ENCODE results near the gene SPINDOC. TPM values are rescaled to one million over a fixed set of nuclear protein-coding genes. Genes with fewer than 3 reads are reported as not detected.
"Not testable (repeated sequence)": the region's sequence is repeated elsewhere in the genome, so short reads cannot be mapped to it uniquely, and the experiment has no call there.

Gene SPINDOC
- total RNA-seq, 1 donor from 2014 or later, result 60.1 TPM

GRCh38 chr11:63800921-63801320 lies 12.3 kb upstream of the SPINDOC start:
- H3K4me1 Mint-ChIP-seq, result peaks cover 7% of the 10 kb centered on the region
- H3K4me3 Mint-ChIP-seq, result no peak overlapping the region
- H3K27ac Mint-ChIP-seq, result no peak overlapping the region
- H3K27me3 Mint-ChIP-seq (ENCODE audit: low read depth), result no peaks in the 10 kb centered on the region
- no peak for DNase-seq (ENCODE audit: low spot score in 2 of 2, unreplicated experiment in 2 of 2)
- H3K36me3 Mint-ChIP-seq, result no peaks in the 10 kb centered on the region
- H3K9me3 Mint-ChIP-seq, result peaks cover 6% of the 10 kb centered on the region
- TF ChIP-seq, protein P1, sequence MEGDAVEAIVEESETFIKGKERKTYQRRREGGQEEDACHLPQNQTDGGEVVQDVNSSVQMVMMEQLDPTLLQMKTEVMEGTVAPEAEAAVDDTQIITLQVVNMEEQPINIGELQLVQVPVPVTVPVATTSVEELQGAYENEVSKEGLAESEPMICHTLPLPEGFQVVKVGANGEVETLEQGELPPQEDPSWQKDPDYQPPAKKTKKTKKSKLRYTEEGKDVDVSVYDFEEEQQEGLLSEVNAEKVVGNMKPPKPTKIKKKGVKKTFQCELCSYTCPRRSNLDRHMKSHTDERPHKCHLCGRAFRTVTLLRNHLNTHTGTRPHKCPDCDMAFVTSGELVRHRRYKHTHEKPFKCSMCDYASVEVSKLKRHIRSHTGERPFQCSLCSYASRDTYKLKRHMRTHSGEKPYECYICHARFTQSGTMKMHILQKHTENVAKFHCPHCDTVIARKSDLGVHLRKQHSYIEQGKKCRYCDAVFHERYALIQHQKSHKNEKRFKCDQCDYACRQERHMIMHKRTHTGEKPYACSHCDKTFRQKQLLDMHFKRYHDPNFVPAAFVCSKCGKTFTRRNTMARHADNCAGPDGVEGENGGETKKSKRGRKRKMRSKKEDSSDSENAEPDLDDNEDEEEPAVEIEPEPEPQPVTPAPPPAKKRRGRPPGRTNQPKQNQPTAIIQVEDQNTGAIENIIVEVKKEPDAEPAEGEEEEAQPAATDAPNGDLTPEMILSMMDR (IDR thresholded peaks at IDR 0.05; ENCODE audit: unreplicated experiment), result no peak

DNA sequence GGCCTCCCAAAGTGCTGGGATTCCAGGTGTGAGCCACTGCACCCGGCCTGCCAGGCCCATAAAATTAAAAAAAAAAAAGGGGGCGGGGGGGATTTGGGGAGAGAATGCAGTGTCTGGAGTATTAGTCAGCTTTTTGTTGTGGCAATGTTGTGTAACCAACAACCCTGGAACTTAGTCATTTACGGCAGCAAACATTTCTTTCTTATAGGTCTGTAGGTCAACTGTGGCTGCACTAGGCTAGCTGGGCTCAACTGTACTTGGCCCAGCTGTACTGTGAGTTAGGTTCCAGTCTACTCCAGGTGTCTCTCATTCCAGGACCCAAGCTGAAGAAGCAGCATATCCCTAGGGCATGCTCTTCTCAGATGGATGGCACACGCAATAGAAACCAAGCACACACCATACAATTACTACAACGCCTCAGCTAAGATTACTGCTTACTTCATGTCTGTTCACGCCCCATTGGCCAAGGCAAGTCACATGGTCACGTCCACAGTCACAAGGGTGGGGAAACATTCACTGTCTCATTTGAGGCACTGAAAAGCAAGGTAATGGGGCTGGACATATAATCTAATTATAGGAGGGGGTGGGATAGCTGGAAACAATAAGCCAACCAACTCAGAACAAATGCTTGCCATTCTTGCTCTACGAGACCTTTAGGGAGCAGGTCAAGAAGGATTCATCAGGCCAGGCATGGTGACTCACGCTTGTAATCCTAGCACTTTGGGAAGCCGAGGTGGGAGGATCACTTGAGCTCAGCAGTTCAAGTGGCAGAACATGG lies 10.4 kb upstream of the SPINDOC start:
- TF ChIP-seq, protein P1 (IDR thresholded peaks at IDR 0.05; ENCODE audit: unreplicated experiment), result no peak
- peaks cover 7% of the 10 kb centered on the region for H3K4me1 Mint-ChIP-seq
- no peaks in the 10 kb centered on the region for H3K27me3 Mint-ChIP-seq (ENCODE audit: low read depth)
- no peaks in the 10 kb centered on the region for H3K9me3 Mint-ChIP-seq
- no peak overlapping the region for H3K27ac Mint-ChIP-seq
- H3K4me3 Mint-ChIP-seq, result no peak overlapping the region
- no peaks in the 10 kb centered on the region for H3K36me3 Mint-ChIP-seq
- DNase-seq (ENCODE audit: low spot score in 2 of 2, unreplicated experiment in 2 of 2), result no peak

DNA sequence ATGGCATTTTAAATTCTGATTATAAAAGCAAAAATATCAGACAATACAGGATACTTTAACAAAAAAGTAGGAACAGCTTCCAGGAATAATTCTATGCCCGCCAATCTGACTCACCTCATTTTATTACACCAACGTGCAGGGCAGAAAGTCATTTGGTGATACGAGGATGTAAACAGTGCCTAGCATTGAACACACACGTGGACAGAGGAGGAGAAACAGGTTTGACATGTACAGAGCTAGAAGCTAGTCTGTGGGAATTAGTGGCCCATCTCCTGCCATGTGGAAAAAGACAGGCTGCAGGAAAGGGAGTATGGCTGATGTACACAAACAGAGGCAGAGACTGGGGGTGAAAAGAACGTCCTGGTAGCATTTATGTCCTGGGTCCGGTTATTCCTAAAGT lies 9.0 kb upstream of the SPINDOC start:
- H3K36me3 Mint-ChIP-seq, result no peaks in the 10 kb centered on the region
- no peak overlapping the region for H3K4me3 Mint-ChIP-seq
- DNase-seq (ENCODE audit: low spot score in 2 of 2, unreplicated experiment in 2 of 2), result no peak
- H3K9me3 Mint-ChIP-seq, result no peaks in the 10 kb centered on the region
- no peak overlapping the region for H3K27ac Mint-ChIP-seq
- TF ChIP-seq, protein P1 (IDR thresholded peaks at IDR 0.05; ENCODE audit: unreplicated experiment), result no peak
- H3K27me3 Mint-ChIP-seq (ENCODE audit: low read depth), result no peaks in the 10 kb centered on the region
- peaks cover 7% of the 10 kb centered on the region for H3K4me1 Mint-ChIP-seq

DNA sequence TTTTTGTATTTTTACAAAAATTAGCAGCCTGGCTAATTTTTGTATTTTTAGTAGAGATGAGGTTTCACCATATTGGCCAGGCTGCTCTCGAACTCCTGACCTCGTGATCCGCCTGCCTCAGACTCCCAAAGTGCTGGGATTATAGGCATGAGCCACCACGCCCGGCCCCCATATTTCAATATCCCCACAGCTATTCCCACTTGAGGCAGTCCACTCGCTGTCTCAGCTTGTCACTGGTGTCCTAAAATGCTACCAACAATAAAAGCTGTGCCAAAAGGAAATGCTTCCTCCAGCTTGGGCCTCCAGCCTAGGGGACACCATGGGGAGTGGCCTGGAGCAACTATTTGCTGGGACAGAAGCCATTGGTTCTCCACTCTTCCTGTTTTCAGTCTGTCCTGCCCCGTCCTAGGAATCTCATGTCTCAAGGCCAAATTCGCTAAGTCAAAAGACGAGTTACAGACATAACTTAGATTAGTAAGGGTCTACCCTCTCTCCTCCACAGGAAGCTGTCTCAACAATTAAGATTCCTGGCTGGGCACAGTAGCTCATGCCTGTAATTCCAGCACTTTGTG lies 7.3 kb upstream of the SPINDOC start:
- H3K4me1 Mint-ChIP-seq, result peaks cover 7% of the 10 kb centered on the region
- no peaks in the 10 kb centered on the region for H3K36me3 Mint-ChIP-seq
- H3K27ac Mint-ChIP-seq, result no peak overlapping the region
- H3K27me3 Mint-ChIP-seq (ENCODE audit: low read depth), result no peaks in the 10 kb centered on the region
- no peak overlapping the region for H3K4me3 Mint-ChIP-seq
- no peaks in the 10 kb centered on the region for H3K9me3 Mint-ChIP-seq
- no peak for DNase-seq (ENCODE audit: low spot score in 2 of 2, unreplicated experiment in 2 of 2)
- TF ChIP-seq, protein P1 (IDR thresholded peaks at IDR 0.05; ENCODE audit: unreplicated experiment), result no peak

DNA sequence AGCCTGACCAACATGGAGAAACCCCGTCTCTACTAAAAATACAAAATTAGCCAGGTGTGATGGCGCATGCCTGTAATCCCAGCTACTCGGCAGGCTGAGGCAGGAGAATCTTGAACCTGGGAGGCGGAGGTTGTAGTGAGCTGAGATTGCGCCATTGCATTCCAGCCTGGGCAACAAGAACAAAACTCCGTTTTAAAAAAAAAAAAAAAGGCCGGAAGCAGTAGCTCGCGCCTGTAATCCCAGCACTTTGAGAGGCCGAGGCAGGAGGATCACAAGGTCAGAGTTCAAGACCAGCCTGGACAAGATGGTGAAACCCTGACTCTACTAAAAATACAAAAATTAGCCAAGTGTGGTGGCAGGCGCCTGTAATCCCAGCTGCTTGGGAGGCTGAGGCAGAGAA lies 2.9 kb upstream of the SPINDOC start:
- not testable (repeated sequence) for H3K27me3 Mint-ChIP-seq (ENCODE audit: low read depth); H3K4me3 Mint-ChIP-seq; DNase-seq (ENCODE audit: low spot score in 2 of 2, unreplicated experiment in 2 of 2); H3K9me3 Mint-ChIP-seq; H3K36me3 Mint-ChIP-seq; H3K27ac Mint-ChIP-seq
- peaks cover 18% of the 10 kb centered on the region for H3K4me1 Mint-ChIP-seq

GRCh38 chr11:63811522-63811921 lies 1.7 kb upstream of the SPINDOC start:
- H3K4me3 Mint-ChIP-seq, result no peak overlapping the region

More at GRCh38 chr11:63811522-63811921, 1.7 kb upstream of the SPINDOC start:
- H3K27me3 Mint-ChIP-seq (ENCODE audit: low read depth), result no peaks in the 10 kb centered on the region
- H3K9me3 Mint-ChIP-seq, result no peaks in the 10 kb centered on the region
- H3K27ac Mint-ChIP-seq, result no peak overlapping the region
- TF ChIP-seq, protein P1 (IDR thresholded peaks at IDR 0.05; ENCODE audit: unreplicated experiment), result no peak
- peaks cover 3% of the 10 kb centered on the region for H3K36me3 Mint-ChIP-seq
- DNase-seq (ENCODE audit: low spot score in 2 of 2, unreplicated experiment in 2 of 2), result no peak
- peaks cover 19% of the 10 kb centered on the region for H3K4me1 Mint-ChIP-seq
